ENCODE measurements around the gene SLC39A13. TPM values are rescaled to one million over a fixed set of nuclear protein-coding genes. Genes with fewer than 3 reads are reported as not detected.

Gene SLC39A13
- total and polyA plus RNA-seq, 2 of the 13 experiments (the other 11 are each of a cell fraction or from before 2014, with no cell fraction given): 15.3 to 30.5 TPM

DNA sequence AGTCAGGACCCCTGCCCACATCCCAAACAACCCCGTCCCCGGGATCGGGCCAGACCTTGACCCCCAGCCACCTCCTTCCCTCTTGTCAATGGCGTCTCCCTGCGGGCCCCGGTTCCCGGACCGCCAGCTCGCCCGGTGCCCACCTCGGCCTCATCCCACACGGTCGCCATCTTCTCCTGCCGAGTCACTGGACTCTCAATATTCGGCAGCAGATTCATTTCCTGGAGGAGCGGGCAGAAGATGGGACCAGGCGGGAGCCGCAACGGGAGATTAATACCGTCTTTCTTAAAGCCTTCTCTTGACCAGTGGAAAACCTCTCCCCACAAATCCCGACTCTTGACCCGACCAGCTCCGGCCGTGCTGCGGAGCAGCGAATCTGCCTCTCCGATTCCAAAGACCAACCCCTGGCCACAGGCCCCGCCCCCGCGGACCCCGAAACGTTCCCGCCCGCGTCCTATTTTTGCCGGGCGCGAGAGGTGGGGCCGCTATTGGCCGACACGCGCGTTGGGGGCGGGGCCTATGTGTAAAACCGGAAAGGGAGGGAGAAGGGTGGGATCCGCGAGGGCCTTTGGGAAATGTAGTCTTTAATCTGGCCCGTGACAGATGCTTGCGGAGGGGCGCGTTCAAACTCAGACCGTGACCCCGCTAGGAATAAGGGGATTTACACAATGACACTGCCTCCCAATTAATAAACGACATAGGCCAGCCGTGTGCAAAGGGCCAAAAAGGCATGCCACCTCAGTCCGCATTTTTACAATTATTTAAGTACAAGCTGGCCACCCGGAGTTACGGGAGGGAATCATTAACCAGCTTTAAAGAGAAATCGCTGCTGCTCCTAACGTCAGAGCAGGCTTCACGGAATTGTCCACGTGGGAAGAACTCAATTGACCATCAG, 17.9 kb downstream of the SLC39A13 start, which contains the start of gene PSMC3 (continued):
- TF ChIP-seq, protein P1, sequence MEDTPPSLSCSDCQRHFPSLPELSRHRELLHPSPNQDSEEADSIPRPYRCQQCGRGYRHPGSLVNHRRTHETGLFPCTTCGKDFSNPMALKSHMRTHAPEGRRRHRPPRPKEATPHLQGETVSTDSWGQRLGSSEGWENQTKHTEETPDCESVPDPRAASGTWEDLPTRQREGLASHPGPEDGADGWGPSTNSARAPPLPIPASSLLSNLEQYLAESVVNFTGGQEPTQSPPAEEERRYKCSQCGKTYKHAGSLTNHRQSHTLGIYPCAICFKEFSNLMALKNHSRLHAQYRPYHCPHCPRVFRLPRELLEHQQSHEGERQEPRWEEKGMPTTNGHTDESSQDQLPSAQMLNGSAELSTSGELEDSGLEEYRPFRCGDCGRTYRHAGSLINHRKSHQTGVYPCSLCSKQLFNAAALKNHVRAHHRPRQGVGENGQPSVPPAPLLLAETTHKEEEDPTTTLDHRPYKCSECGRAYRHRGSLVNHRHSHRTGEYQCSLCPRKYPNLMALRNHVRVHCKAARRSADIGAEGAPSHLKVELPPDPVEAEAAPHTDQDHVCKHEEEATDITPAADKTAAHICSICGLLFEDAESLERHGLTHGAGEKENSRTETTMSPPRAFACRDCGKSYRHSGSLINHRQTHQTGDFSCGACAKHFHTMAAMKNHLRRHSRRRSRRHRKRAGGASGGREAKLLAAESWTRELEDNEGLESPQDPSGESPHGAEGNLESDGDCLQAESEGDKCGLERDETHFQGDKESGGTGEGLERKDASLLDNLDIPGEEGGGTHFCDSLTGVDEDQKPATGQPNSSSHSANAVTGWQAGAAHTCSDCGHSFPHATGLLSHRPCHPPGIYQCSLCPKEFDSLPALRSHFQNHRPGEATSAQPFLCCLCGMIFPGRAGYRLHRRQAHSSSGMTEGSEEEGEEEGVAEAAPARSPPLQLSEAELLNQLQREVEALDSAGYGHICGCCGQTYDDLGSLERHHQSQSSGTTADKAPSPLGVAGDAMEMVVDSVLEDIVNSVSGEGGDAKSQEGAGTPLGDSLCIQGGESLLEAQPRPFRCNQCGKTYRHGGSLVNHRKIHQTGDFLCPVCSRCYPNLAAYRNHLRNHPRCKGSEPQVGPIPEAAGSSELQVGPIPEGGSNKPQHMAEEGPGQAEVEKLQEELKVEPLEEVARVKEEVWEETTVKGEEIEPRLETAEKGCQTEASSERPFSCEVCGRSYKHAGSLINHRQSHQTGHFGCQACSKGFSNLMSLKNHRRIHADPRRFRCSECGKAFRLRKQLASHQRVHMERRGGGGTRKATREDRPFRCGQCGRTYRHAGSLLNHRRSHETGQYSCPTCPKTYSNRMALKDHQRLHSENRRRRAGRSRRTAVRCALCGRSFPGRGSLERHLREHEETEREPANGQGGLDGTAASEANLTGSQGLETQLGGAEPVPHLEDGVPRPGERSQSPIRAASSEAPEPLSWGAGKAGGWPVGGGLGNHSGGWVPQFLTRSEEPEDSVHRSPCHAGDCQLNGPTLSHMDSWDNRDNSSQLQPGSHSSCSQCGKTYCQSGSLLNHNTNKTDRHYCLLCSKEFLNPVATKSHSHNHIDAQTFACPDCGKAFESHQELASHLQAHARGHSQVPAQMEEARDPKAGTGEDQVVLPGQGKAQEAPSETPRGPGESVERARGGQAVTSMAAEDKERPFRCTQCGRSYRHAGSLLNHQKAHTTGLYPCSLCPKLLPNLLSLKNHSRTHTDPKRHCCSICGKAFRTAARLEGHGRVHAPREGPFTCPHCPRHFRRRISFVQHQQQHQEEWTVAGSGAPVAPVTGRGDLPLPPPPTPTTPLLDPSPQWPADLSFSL (CRISPR knock-in tag; IDR thresholded peaks at IDR 0.05): no peak
- TF ChIP-seq, protein P2, sequence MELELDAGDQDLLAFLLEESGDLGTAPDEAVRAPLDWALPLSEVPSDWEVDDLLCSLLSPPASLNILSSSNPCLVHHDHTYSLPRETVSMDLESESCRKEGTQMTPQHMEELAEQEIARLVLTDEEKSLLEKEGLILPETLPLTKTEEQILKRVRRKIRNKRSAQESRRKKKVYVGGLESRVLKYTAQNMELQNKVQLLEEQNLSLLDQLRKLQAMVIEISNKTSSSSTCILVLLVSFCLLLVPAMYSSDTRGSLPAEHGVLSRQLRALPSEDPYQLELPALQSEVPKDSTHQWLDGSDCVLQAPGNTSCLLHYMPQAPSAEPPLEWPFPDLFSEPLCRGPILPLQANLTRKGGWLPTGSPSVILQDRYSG (CRISPR knock-in tag; IDR thresholded peaks at IDR 0.05): no peak
- TF ChIP-seq GPN1 (CRISPR knock-in tag; IDR thresholded peaks at IDR 0.05; ENCODE audit: borderline replicate concordance) (no peak), MAFF (IDR thresholded peaks at IDR 0.05; ENCODE audit: low read depth, low read length) (no peak), RARG (CRISPR knock-in tag; IDR thresholded peaks at IDR 0.05; ENCODE audit: low read depth) (0 out of 2 replicates have a peak, but pooled peaks have one; percentile 80), SRSF1 (optimal IDR thresholded peaks at IDR 0.05; ENCODE audit: low read depth, low read length) (peak; percentile 55), ZNF614 (CRISPR knock-in tag; IDR thresholded peaks at IDR 0.05; ENCODE audit: borderline replicate concordance) (no peak), GABPA (IDR thresholded peaks at IDR 0.05; ENCODE audit: low read depth, low read length) (peak; percentile 74), GABPA (CRISPR knock-in tag; IDR thresholded peaks at IDR 0.05; ENCODE audit: low read depth) (peak; percentile 95), DNMT1 (CRISPR knock-in tag; IDR thresholded peaks at IDR 0.05) (no peak), MEIS1 (CRISPR knock-in tag; IDR thresholded peaks at IDR 0.05; ENCODE audit: borderline replicate concordance) (peak; percentile 59; the same call in 1 of the 2 replicates), POLR2A (IDR thresholded peaks at IDR 0.05; ENCODE audit: insufficient read depth in 1 of 2, low read depth in 2 of 2, low read length in 2 of 2) (peak; percentile 64 to 77), ZNF747 (CRISPR knock-in tag; IDR thresholded peaks at IDR 0.05; ENCODE audit: borderline replicate concordance) (no peak)
- TF ChIP-seq, protein P3, sequence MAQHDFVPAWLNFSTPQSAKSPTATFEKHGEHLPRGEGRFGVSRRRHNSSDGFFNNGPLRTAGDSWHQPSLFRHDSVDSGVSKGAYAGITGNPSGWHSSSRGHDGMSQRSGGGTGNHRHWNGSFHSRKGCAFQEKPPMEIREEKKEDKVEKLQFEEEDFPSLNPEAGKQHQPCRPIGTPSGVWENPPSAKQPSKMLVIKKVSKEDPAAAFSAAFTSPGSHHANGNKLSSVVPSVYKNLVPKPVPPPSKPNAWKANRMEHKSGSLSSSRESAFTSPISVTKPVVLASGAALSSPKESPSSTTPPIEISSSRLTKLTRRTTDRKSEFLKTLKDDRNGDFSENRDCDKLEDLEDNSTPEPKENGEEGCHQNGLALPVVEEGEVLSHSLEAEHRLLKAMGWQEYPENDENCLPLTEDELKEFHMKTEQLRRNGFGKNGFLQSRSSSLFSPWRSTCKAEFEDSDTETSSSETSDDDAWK (CRISPR knock-in tag; IDR thresholded peaks at IDR 0.05): no peak
- TF ChIP-seq, protein P4, sequence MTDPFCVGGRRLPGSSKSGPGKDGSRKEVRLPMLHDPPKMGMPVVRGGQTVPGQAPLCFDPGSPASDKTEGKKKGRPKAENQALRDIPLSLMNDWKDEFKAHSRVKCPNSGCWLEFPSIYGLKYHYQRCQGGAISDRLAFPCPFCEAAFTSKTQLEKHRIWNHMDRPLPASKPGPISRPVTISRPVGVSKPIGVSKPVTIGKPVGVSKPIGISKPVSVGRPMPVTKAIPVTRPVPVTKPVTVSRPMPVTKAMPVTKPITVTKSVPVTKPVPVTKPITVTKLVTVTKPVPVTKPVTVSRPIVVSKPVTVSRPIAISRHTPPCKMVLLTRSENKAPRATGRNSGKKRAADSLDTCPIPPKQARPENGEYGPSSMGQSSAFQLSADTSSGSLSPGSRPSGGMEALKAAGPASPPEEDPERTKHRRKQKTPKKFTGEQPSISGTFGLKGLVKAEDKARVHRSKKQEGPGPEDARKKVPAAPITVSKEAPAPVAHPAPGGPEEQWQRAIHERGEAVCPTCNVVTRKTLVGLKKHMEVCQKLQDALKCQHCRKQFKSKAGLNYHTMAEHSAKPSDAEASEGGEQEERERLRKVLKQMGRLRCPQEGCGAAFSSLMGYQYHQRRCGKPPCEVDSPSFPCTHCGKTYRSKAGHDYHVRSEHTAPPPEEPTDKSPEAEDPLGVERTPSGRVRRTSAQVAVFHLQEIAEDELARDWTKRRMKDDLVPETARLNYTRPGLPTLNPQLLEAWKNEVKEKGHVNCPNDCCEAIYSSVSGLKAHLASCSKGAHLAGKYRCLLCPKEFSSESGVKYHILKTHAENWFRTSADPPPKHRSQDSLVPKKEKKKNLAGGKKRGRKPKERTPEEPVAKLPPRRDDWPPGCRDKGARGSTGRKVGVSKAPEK (CRISPR knock-in tag; IDR thresholded peaks at IDR 0.05; ENCODE audit: borderline replicate concordance): no peak
